GM18507 (cell line): Measurements from ENCODE around the gene MMP23B.
"Not testable (repeated sequence)": the region's sequence is repeated elsewhere in the genome, so short reads cannot be mapped to it uniquely, and the experiment has no call there.

Source experiments
- DNase-seq: peaks from one replicate; pipeline ENCODE4 v3.0.0; 2011; ENCODE audit warnings: low read depth; ENCODE audit not compliant: insufficient read length; ENCODE audit errors: extremely low spot score
- FAIRE-seq: peaks from 2 replicates; lab custom pipeline; 2011; peaks lifted over from hg19 to GRCh38; lab: Jason Lieb, UNC

Gene MMP23B

GRCh38 chr1:1631782-1632420, at the start of gene MMP23B:
TSS of gene MMP23B (plus strand) at chr1:1632173. CDS start at chr1:1632219, 46 bp downstream.
- no peak for DNase-seq
- no peak for FAIRE-seq

- no peak for DNase-seq
- no peak for FAIRE-seq
These were observed 49.2 kb upstream of the MMP23B start for GRCh38 chr1:1582585-1583346.

- DNase-seq (no peak), FAIRE-seq (no peak)
These were observed 48.5 kb upstream of the MMP23B start for GRCh38 chr1:1583347-1584010.

GRCh38 chr1:1591452-1591851, 40.5 kb upstream of the MMP23B start:
- FAIRE-seq (no peak), DNase-seq (no peak)

- FAIRE-seq (no peak), DNase-seq (no peak)
These were observed 38.0 kb upstream of the MMP23B start for GRCh38 chr1:1593834-1594601.

- DNase-seq = no peak
- FAIRE-seq = no peak
These were observed 37.2 kb upstream of the MMP23B start for GRCh38 chr1:1594602-1595260.

GRCh38 chr1:1595341-1595740, 36.6 kb upstream of the MMP23B start:
- DNase-seq, FAIRE-seq: not testable (repeated sequence)

GRCh38 chr1:1596493-1597274, 35.3 kb upstream of the MMP23B start:
- no peak for FAIRE-seq

GRCh38 chr1:1597275-1597930, 34.6 kb upstream of the MMP23B start:
- DNase-seq = no peak
- FAIRE-seq = no peak

More at GRCh38 chr1:1596493-1597274, 35.3 kb upstream of the MMP23B start:
- DNase-seq = no peak

GRCh38 chr1:1598051-1598719, 33.8 kb upstream of the MMP23B start:
- DNase-seq = no peak
- FAIRE-seq = no peak

- no peak for DNase-seq
These were observed 33.3 kb upstream of the MMP23B start for GRCh38 chr1:1598720-1599029.

GRCh38 chr1:1599030-1599934, 32.7 kb upstream of the MMP23B start:
- no peak for FAIRE-seq
- DNase-seq = no peak

More at GRCh38 chr1:1598720-1599029, 33.3 kb upstream of the MMP23B start:
- no peak for FAIRE-seq

- DNase-seq = no peak
- no peak for FAIRE-seq
These were observed 31.8 kb upstream of the MMP23B start, which contains the start of gene FNDC10 for GRCh38 chr1:1599935-1600860. TSS of gene FNDC10 (minus strand) at chr1:1600135. CDS start at chr1:1600015, 120 bp downstream.

- FAIRE-seq (no peak), DNase-seq (no peak)
These were observed 31.0 kb upstream of the MMP23B start for GRCh38 chr1:1600861-1601563.
